B cell (primary cell): ENCODE results near the gene ERVW-1. TPM values are rescaled to one million over a fixed set of nuclear protein-coding genes. Genes with fewer than 3 reads are reported as not detected.

Experiments used
- ATAC-seq: fragments of 200-7000 bp; cut with Tn5 transposase; one replicate; pipeline ENCODE4 v1.10.0; 2021; ENCODE audit warnings: low read depth, mild to moderate bottlenecking, moderate number of reproducible peaks, moderate library complexity
- CTCF ChIA-PET: fragments of 350-600 bp; sonication (Branson Sonifier 250); formaldehyde crosslinking; loops from one replicate; lab custom pipeline; 2021; ENCODE audit warnings: antibody characterized with exemption, inconsistent platforms; lab: Charles Lee
- POLR2A ChIA-PET: fragments of 350-600 bp; sonication (Branson Sonifier 250); formaldehyde crosslinking; loops from one replicate; lab custom pipeline; 2021; ENCODE audit warnings: antibody characterized with exemption; lab: Charles Lee
- DNase-seq: peaks from one replicate; pipeline ENCODE4 v3.0.0; 2013
- H2AFZ ChIP-seq: 2 replicates; pipeline ENCODE4 v1.6.1; 2012; ENCODE audit warnings: mild to moderate bottlenecking, low read depth, low read length; ENCODE audit not compliant: insufficient read depth, poor library complexity, severe bottlenecking
- H3K27ac ChIP-seq, 2 donors: 1 replicate in 1 of 2; 2 replicates in 1 of 2; pipeline ENCODE4 v1.5.1; 2012 to 2013; ENCODE audit warnings: low read length in 2 of 2, mild to moderate bottlenecking in 2 of 2, moderate library complexity in 1 of 2
- H3K27me3 ChIP-seq, 4 experiments: fragments of 200-600 bp in 1 of 4; sonication (generic) in 1 of 4; replicated peaks in 1 of 4; 1 replicate in 2 of 4; 2 replicates in 2 of 4; pipeline versions ENCODE4 v1.6.1 to v1.7.0; 2013 to 2016; ENCODE audit warnings: low read length in 3 of 4, mild to moderate bottlenecking in 2 of 4, mixed read lengths in 1 of 4, moderate library complexity in 1 of 4; ENCODE audit not compliant: insufficient read depth in 4 of 4, control insufficient read depth in 3 of 4; ENCODE audit errors: control extremely low read depth in 1 of 4
- H3K36me3 ChIP-seq, 2 experiments: replicated peaks in 1 of 2; 1 replicate in 1 of 2; 2 replicates in 1 of 2; pipeline versions ENCODE4 v1.6.1 to v1.7.1; 2013; ENCODE audit warnings: low read length in 1 of 2; ENCODE audit not compliant: insufficient read depth in 2 of 2, control insufficient read depth in 1 of 2; ENCODE audit errors: control extremely low read depth in 1 of 2, extremely low read depth in 1 of 2
- H3K4me1 ChIP-seq, 2 donors: fragments of 200-600 bp in 1 of 2; sonication (generic) in 1 of 2; 1 replicate in 1 of 2; 2 replicates in 1 of 2; pipeline versions ENCODE4 v1.5.1 to v1.6.1; 2013 to 2017; ENCODE audit warnings: low read length in 2 of 2; ENCODE audit not compliant: control insufficient read depth in 2 of 2, insufficient read depth in 2 of 2
- H3K4me2 ChIP-seq: replicated peaks from 2 replicates; pipeline ENCODE3; 2012; ENCODE audit warnings: mild to moderate bottlenecking, low read depth, low read length; ENCODE audit not compliant: poor library complexity, severe bottlenecking
- H3K4me3 ChIP-seq, 5 experiments: fragments of 200-600 bp in 1 of 5; sonication (generic) in 1 of 5; 1 replicate in 3 of 5; 2 replicates in 2 of 5; pipeline versions ENCODE4 v1.5.1 to v1.7.0; 2011 to 2016; ENCODE audit warnings: low read length in 4 of 5, mild to moderate bottlenecking in 4 of 5, low read depth in 2 of 5, control low read depth in 1 of 5, moderate library complexity in 1 of 5; ENCODE audit not compliant: insufficient read depth in 1 of 5; ENCODE audit errors: control extremely low read depth in 1 of 5, extremely low read depth in 1 of 5
- H3K79me2 ChIP-seq: fragments of 200-600 bp; sonication (generic); one replicate; pipeline ENCODE4 v1.6.0; 2016; ENCODE audit warnings: low read length; ENCODE audit not compliant: control insufficient read depth, insufficient read depth
- H3K9ac ChIP-seq: fragments of 200-600 bp; sonication (generic); 2 replicates; pipeline ENCODE4 v1.6.1; 2017; ENCODE audit warnings: mild to moderate bottlenecking, low read length, moderate library complexity
- H3K9me3 ChIP-seq, 3 donors: one replicate each; pipeline versions ENCODE4 v1.6.1 to v1.7.1; 2013; ENCODE audit warnings: low read length in 2 of 3; ENCODE audit not compliant: control insufficient read depth in 2 of 3, insufficient read depth in 1 of 3; ENCODE audit errors: control extremely low read depth in 1 of 3
- H4K20me1 ChIP-seq: 2 replicates; pipeline ENCODE4 v1.6.0; 2012; ENCODE audit warnings: mild to moderate bottlenecking, low read length; ENCODE audit not compliant: insufficient read depth, control insufficient read depth, poor library complexity, severe bottlenecking
- H3K27ac Mint-ChIP-seq: one replicate; pipeline ENCODE4 v1.8.0; 2021; ENCODE audit warnings: mixed read lengths
- H3K27me3 Mint-ChIP-seq: one replicate; pipeline ENCODE4 v1.8.0; 2021; ENCODE audit warnings: mixed read lengths
- H3K4me1 Mint-ChIP-seq: one replicate; pipeline ENCODE4 v1.8.0; 2021; ENCODE audit warnings: mixed read lengths
- H3K4me3 Mint-ChIP-seq: one replicate; pipeline ENCODE4 v1.8.0; 2021; ENCODE audit warnings: mixed read lengths
- H3K9me3 Mint-ChIP-seq: one replicate; pipeline ENCODE4 v1.8.0; 2022; ENCODE audit warnings: mixed read lengths; ENCODE audit not compliant: insufficient read depth
- CTCF ChIP-seq: fragments of 200-600 bp; IDR thresholded peaks from one replicate; pipeline ENCODE4 v1.8.0; 2022; ENCODE audit warnings: antibody characterized with exemption, mild to moderate bottlenecking
- EZH2 ChIP-seq: IDR thresholded peaks from 2 replicates; pipeline ENCODE4 v1.6.1; 2012; ENCODE audit warnings: borderline replicate concordance, low read depth, mild to moderate bottlenecking, moderate library complexity, low read length; ENCODE audit not compliant: insufficient read depth, poor library complexity, severe bottlenecking
- WGBS: methylation state at CpG from one replicate; pipeline ENCODE4 v1.1.5; 2013; ENCODE audit warnings: missing lambda C conversion rate; ENCODE audit not compliant: insufficient coverage; 5-methylcytosine and 5-hydroxymethylcytosine counted together
- intact Hi-C: fragments of 100-400 bp; cut with micrococcal nuclease; formaldehyde crosslinking; loops from one replicate; pipeline ENCODE4 v1.10.0; 2022
- polyA plus RNA-seq: library from polyadenylated mRNA; depleted of rRNA; stranded (reverse); fragments of >200 nt; gene quantifications from 2 replicates; pipeline ENCODE4 v1.2.3, GENCODE V29; 2012
- total RNA-seq, 2 donors: library from RNA; stranded (reverse); fragments of 120-200 nt in 1 of 2; gene quantifications; 1 replicate in 1 of 2; 2 replicates in 1 of 2; pipeline versions ENCODE4 v1.2.3 to v1.2.4, GENCODE V29; 2013 to 2022

ERVW-1 gene
- total and polyA plus RNA-seq, 2 donors (not counting 1 experiment from before 2014, with no cell fraction given) = not detected

DNA sequence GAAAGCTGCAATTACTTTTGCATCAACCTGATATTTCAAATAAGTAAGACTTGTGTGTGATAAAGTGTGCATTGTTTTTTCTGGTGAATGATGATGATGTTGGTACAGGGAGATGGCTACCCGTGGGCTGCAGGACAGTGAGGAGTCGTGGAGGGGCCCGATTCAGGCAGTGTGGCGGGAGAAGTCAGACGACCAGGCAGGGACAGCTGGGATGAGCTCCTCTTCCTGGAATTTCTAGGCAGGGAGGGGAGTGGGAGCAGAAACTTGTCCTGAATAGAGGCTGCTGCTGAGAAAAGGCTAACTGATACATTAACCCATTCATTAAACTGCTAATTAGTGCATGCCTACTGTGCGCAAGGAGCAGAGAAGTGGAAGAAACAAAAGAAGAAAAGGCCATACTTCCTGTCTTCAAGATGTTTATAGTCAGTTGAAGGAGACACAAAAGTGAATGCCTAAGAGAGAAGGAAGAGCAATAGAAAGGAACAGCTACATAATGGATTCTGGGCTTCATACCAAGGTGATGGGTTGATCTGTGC is 39.7 kb downstream of the ERVW-1 start:
- no peaks in the 10 kb centered on the region for H3K4me1 Mint-ChIP-seq
- H3K27me3 Mint-ChIP-seq = peaks cover 18% of the 10 kb centered on the region
- no peaks in the 10 kb centered on the region for H4K20me1 ChIP-seq
- no peaks in the 10 kb centered on the region for H3K4me1 ChIP-seq
- 100% methylated on average over 5 of the region's 6 CpGs for WGBS
- no peak overlapping the region for H3K9ac ChIP-seq
- H3K79me2 ChIP-seq = no peaks in the 10 kb centered on the region
- H3K27ac ChIP-seq = no peak overlapping the region
- DNase-seq = no peak
- H3K9me3 Mint-ChIP-seq = peaks cover 6% of the 10 kb centered on the region
- no peak overlapping the region for H3K4me3 Mint-ChIP-seq
- ChIA-PET CTCF (no interaction called here), POLR2A (no interaction called here)
- intact Hi-C loops = no loop called here
- H3K4me3 ChIP-seq = no peak overlapping the region
- H2AFZ ChIP-seq = no peak overlapping the region
- H3K27ac Mint-ChIP-seq = no peak overlapping the region
- no peaks in the 10 kb centered on the region for H3K36me3 ChIP-seq
- TF ChIP-seq CTCF (no peak), EZH2 (no peak)
- H3K9me3 ChIP-seq = no peaks in the 10 kb centered on the region
- no peak overlapping the region for H3K4me2 ChIP-seq
- no peaks in the 10 kb centered on the region for H3K27me3 ChIP-seq
- ATAC-seq = no peak

DNA sequence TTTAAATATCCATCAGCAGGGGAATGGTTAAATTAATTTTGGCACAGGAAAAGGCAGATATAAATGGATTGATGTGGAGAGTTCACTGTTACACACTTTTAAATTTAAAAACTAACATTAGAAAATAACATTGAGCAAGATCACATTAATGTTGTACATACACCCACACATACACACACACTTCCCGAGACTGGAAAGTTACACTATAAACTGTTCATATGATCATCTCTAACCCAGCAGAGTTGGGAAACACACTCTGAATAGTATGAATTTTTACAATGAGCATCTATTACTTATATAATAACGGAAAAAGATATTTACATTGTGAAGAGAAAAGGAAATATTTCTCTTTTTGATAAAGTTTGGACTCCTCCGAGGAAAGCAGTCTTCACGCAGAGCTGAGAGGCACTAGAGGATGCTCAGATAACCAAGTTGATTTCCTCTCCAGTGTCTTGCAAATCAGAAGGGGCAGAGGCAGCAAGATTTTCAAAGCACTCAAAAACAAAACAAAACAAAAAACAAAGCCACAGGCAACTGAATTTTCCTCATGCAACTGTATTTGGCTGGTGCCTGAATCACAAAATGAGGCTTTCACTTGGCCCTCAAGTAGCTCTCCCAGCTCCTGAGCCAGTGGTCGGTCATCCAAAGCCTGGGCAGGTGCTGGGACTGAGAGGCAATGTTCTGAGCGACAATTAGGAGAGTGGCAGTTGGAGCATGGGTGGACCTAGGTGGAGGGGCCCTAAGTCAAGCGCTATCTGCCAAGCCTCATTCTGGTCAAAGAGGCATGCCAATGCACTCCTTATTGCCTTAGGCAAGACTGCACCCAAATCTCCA is 40.9 kb downstream of the ERVW-1 start:
- no peaks in the 10 kb centered on the region for H3K4me1 Mint-ChIP-seq
- 94% methylated on average over 5 of the region's 7 CpGs for WGBS
- Histone ChIP-seq H3K4me3 (no peak overlapping the region), H3K79me2 (no peaks in the 10 kb centered on the region), H2AFZ (no peak overlapping the region), H3K36me3 (no peaks in the 10 kb centered on the region), H3K4me2 (no peak overlapping the region), H4K20me1 (no peaks in the 10 kb centered on the region), H3K9me3 (no peaks in the 10 kb centered on the region), H3K27ac (no peak overlapping the region), H3K27me3 (no peaks in the 10 kb centered on the region), H3K4me1 (no peaks in the 10 kb centered on the region), H3K9ac (no peak overlapping the region)
- peaks cover 21% of the 10 kb centered on the region for H3K27me3 Mint-ChIP-seq
- H3K27ac Mint-ChIP-seq = no peak overlapping the region
- DNase-seq (no peak), ATAC-seq (no peak)
- H3K4me3 Mint-ChIP-seq = no peak overlapping the region
- ChIA-PET CTCF (no interaction called here), POLR2A (no interaction called here)
- intact Hi-C loops = no loop called here
- H3K9me3 Mint-ChIP-seq = no peaks in the 10 kb centered on the region
- TF ChIP-seq CTCF (no peak), EZH2 (no peak)
